B cell (primary cell): ENCODE measurements around the gene FXYD4.

Source experiments
- CTCF ChIP-seq: fragments of 200-600 bp; IDR thresholded peaks from one replicate; pipeline ENCODE4 v1.8.0; 2022; ENCODE audit warnings: antibody characterized with exemption, mild to moderate bottlenecking
- EZH2 ChIP-seq: IDR thresholded peaks from 2 replicates; pipeline ENCODE4 v1.6.1; 2012; ENCODE audit warnings: borderline replicate concordance, low read depth, mild to moderate bottlenecking, moderate library complexity, low read length; ENCODE audit not compliant: insufficient read depth, poor library complexity, severe bottlenecking

GRCh38 chr10:43327171-43327570, 44.3 kb upstream of the FXYD4 start:
- no peak for TF ChIP-seq CTCF
- TF ChIP-seq EZH2: no peak
